ENCODE data around the gene CFL1. TPM values are rescaled to one million over a fixed set of nuclear protein-coding genes. Genes with fewer than 3 reads are reported as not detected.

CFL1 gene
- total RNA-seq, 1 donor from 2014 or later: 589 TPM

DNA sequence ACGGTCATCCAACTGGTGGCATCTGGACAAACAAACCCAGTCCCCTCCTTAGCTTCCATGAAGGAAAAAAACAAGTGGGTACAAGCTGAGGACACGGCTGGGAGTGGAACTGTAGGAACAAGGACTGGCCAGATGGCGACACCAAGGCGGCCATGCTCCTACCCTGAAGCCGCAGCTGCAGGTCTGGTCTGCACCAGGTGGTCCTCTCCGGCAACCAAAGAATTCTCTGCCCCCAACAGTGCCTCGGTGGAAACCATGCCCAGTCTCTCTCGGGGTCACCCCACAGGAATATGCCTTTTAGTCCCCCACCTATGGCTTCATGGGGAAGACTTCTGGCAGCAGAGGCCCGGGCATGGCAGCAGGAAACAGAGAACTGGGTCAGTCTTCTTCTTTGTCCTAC lies 48.5 kb downstream of the CFL1 start:
- no peaks in the 10 kb centered on the region for H3K27me3 ChIP-seq
- H3K36me3 ChIP-seq: no peaks in the 10 kb centered on the region
- no peak overlapping the region for H3K4me3 ChIP-seq
- no peak overlapping the region for H3K27ac ChIP-seq
- no peak for DNase-seq (ENCODE audit: extremely low spot score in 2 of 2)
- TF ChIP-seq, protein P1, sequence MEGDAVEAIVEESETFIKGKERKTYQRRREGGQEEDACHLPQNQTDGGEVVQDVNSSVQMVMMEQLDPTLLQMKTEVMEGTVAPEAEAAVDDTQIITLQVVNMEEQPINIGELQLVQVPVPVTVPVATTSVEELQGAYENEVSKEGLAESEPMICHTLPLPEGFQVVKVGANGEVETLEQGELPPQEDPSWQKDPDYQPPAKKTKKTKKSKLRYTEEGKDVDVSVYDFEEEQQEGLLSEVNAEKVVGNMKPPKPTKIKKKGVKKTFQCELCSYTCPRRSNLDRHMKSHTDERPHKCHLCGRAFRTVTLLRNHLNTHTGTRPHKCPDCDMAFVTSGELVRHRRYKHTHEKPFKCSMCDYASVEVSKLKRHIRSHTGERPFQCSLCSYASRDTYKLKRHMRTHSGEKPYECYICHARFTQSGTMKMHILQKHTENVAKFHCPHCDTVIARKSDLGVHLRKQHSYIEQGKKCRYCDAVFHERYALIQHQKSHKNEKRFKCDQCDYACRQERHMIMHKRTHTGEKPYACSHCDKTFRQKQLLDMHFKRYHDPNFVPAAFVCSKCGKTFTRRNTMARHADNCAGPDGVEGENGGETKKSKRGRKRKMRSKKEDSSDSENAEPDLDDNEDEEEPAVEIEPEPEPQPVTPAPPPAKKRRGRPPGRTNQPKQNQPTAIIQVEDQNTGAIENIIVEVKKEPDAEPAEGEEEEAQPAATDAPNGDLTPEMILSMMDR (IDR thresholded peaks at IDR 0.05): no peak
- no peak for TF ChIP-seq POLR2AphosphoS5 (IDR thresholded peaks at IDR 0.05; ENCODE audit: insufficient read depth in 1 of 2, low read depth in 1 of 2)
- peaks cover 9% of the 10 kb centered on the region for H3K4me1 ChIP-seq
- intact Hi-C loops (cut with DNase I): no loop called here
- H3K9me3 ChIP-seq: no peaks in the 10 kb centered on the region

DNA sequence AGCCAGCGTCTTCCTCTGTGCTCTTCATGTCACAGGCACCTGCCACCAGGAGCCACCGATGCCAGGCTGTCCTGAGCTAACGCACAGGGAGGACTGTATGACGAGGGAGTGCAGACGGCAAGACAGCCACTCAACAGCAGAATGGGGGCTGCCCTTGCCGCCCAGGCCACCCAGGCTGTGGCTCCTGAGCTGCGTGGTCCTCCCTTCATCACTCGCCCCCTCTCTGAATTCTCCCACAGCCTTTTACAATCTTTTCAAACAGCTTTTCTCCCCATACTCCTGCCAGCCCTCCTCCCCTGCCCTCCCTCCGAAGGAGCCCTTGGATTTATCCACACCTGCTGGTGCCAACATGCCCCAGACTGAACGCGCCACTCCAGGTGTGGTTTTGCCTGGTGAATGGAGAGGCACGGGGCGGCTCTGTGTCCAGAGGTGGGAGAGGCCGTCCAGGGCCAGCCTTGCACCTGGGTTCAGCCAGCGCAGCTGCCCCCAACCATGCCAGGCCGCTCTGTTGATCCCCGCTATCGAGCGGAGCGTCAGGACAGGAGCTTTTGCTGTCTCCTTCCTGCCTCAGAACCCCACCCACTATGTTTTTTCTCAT lies 49.1 kb downstream of the CFL1 start:
- H3K9me3 ChIP-seq: no peaks in the 10 kb centered on the region
- intact Hi-C loops (cut with DNase I): no loop called here
- no peak for DNase-seq (ENCODE audit: extremely low spot score in 2 of 2)
- no peaks in the 10 kb centered on the region for H3K27me3 ChIP-seq
- H3K27ac ChIP-seq: no peak overlapping the region
- no peak overlapping the region for H3K4me3 ChIP-seq
- no peaks in the 10 kb centered on the region for H3K36me3 ChIP-seq
- H3K4me1 ChIP-seq: peaks cover 3% of the 10 kb centered on the region
- TF ChIP-seq POLR2A (IDR thresholded peaks at IDR 0.05) (no peak), POLR2AphosphoS5 (IDR thresholded peaks at IDR 0.05; ENCODE audit: insufficient read depth in 1 of 2, low read depth in 1 of 2) (no peak)
- TF ChIP-seq, protein P1 (IDR thresholded peaks at IDR 0.05): no peak

DNA sequence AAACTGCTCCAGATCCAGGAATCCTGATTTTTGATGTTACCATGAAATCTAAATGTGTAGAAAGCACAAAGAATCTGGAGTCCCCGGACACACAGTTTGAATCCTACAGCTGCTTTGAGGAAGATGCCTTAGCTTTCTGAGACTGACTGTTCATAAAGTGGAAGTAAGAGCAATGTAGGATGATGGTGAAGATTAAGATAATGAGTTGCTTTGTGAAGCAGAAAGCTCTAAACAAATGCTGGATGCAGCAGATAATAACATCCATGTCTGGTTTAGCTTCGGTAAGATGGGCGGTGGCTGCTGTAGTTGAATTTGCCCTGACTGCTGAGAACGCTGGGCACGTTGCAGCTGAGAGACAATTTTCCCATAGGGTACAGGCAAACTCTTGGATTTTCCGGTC lies 51.0 kb downstream of the CFL1 start:
- Histone ChIP-seq H3K27ac (no peak overlapping the region), H3K9me3 (no peaks in the 10 kb centered on the region), H3K4me1 (no peaks in the 10 kb centered on the region), H3K4me3 (no peak overlapping the region), H3K36me3 (no peaks in the 10 kb centered on the region), H3K27me3 (no peaks in the 10 kb centered on the region)
- no peak for DNase-seq (ENCODE audit: extremely low spot score in 2 of 2)
- TF ChIP-seq POLR2AphosphoS5 (IDR thresholded peaks at IDR 0.05; ENCODE audit: insufficient read depth in 1 of 2, low read depth in 1 of 2) (no peak), POLR2A (IDR thresholded peaks at IDR 0.05) (no peak)
- TF ChIP-seq, protein P1 (IDR thresholded peaks at IDR 0.05): no peak
- intact Hi-C loops (cut with DNase I): no loop called here

Other genes with a start within 250 kb of the CFL1 start
- 38.1 TPM for gene MAP3K11, start 244.0 kb downstream of the CFL1 start, total RNA-seq
- 24.8 TPM for gene PCNX3, start 242.4 kb downstream of the CFL1 start, total RNA-seq
- 63.3 TPM for gene SIPA1, start 220.1 kb downstream of the CFL1 start, total RNA-seq
- 59.2 TPM for gene RELA, start 195.3 kb downstream of the CFL1 start, total RNA-seq
- 58.9 TPM for gene KAT5, start 145.9 kb downstream of the CFL1 start, total RNA-seq
- gene RNASEH2C, start 137.4 kb downstream of the CFL1 start, total RNA-seq: 66.8 TPM
- 16.5 TPM for gene AP5B1, start 77.2 kb downstream of the CFL1 start, total RNA-seq
- gene OVOL1, start 71.1 kb downstream of the CFL1 start, total RNA-seq: 17.4 TPM
- gene SNX32, start 24.2 kb downstream of the CFL1 start, total RNA-seq: 1.5 TPM
- gene MUS81, start 2.3 kb upstream of the CFL1 start, total RNA-seq: 48.9 TPM
- gene EFEMP2, start 14.6 kb upstream of the CFL1 start, total RNA-seq: 57.9 TPM
- 0.74 TPM for gene CTSW, start 21.7 kb upstream of the CFL1 start, total RNA-seq
- gene FIBP, start 30.3 kb upstream of the CFL1 start, total RNA-seq: 78.6 TPM
- 76.4 TPM for gene CCDC85B, start 32.5 kb upstream of the CFL1 start, total RNA-seq
- gene FOSL1, start 42.2 kb upstream of the CFL1 start, total RNA-seq: 20.9 TPM
- 21.1 TPM for gene C11orf68, start 60.9 kb upstream of the CFL1 start, total RNA-seq
- 59.2 TPM for gene DRAP1, start 61.2 kb upstream of the CFL1 start, total RNA-seq
- gene TSGA10IP, start 87.3 kb upstream of the CFL1 start, total RNA-seq: not detected
- 26.0 TPM for gene SART1, start 103.6 kb upstream of the CFL1 start, total RNA-seq
- gene EIF1AD, start 144.0 kb upstream of the CFL1 start, total RNA-seq: 50.6 TPM
- 54.5 TPM for gene BANF1, start 144.3 kb upstream of the CFL1 start, total RNA-seq
- gene CST6, start 153.8 kb upstream of the CFL1 start, total RNA-seq: 5.6 TPM
- not detected for gene CATSPER1, start 168.3 kb upstream of the CFL1 start, total RNA-seq
- not detected for gene GAL3ST3, start 191.0 kb upstream of the CFL1 start, total RNA-seq
- 107 TPM for gene SF3B2, start 194.2 kb upstream of the CFL1 start, total RNA-seq
- gene PACS1, start 212.1 kb upstream of the CFL1 start, total RNA-seq: 66.0 TPM

All from vagina (tissue), 2 donors.